HepG2 (cell line): ENCODE results near the gene PLEKHG4B. TPM values are rescaled to one million over a fixed set of nuclear protein-coding genes. Genes with fewer than 3 reads are reported as not detected.

Source experiments
- ATAC-seq: fragments of 200-7000 bp; cut with Tn5 transposase; 3 replicates; pipeline ENCODE4 v1.9.1; 2020; ENCODE audit warnings: mild to moderate bottlenecking, moderate library complexity
- BruUV-seq: library from RNA; stranded (reverse); fragments of 400-500 nt; replicated peaks from 2 replicates; lab custom pipeline; 2021; lab: Mats Ljungman, UMichigan
- CTCF ChIA-PET: fragments of 300-600 bp; formaldehyde crosslinking; extraction: SDS; loops from one replicate; lab custom pipeline; 2021; ENCODE audit warnings: low total read pairs, inconsistent platforms, low intra/inter-chr PET ratio; lab: Yijun Ruan, JAX
- POLR2A ChIA-PET: fragments of 350-600 bp; sonication (Branson Sonifier 250); formaldehyde crosslinking; loops from one replicate; lab custom pipeline; 2020; ENCODE audit warnings: antibody characterized with exemption, inconsistent platforms; lab: Yijun Ruan, JAX
- DNase-seq: peaks from one replicate; pipeline ENCODE4 v3.0.0-alpha.2; 2015; ENCODE audit warnings: low spot score
- FAIRE-seq: peaks from 3 replicates; lab custom pipeline; 2011; peaks lifted over from hg19 to GRCh38; lab: Jason Lieb, UNC
- H2AFZ ChIP-seq: one replicate; pipeline ENCODE4 v1.6.1; 2011; ENCODE audit warnings: low read length, inconsistent platforms
- H3K27ac ChIP-seq: fragments of 300-600 bp; 3 replicates; pipeline ENCODE4 v1.8.0; 2011; ENCODE audit warnings: mixed run types, mild to moderate bottlenecking, mixed read lengths, low read length, inconsistent platforms; ENCODE audit not compliant: insufficient read depth; ENCODE audit errors: extremely low read length
- H3K27me3 ChIP-seq, 2 experiments: fragments of 200-600 bp in 1 of 2; 2 replicates in 1 of 2; 3 replicates in 1 of 2; pipeline versions ENCODE4 v1.6.0 to v1.8.0; 2011; ENCODE audit warnings: low read length in 2 of 2, mild to moderate bottlenecking in 2 of 2, moderate library complexity in 2 of 2, inconsistent platforms in 1 of 2; ENCODE audit not compliant: insufficient read depth in 2 of 2, control insufficient read depth in 1 of 2
- H3K36me3 ChIP-seq, 2 experiments: fragments of 200-600 bp in 1 of 2; replicated peaks in 1 of 2; 2 replicates in 1 of 2; 3 replicates in 1 of 2; pipeline versions ENCODE4 v1.5.1 to v1.8.0; 2011; ENCODE audit warnings: low read length in 2 of 2, inconsistent platforms in 1 of 2; ENCODE audit not compliant: insufficient read depth in 2 of 2, control insufficient read depth in 1 of 2
- H3K4me1 ChIP-seq: 2 replicates; pipeline ENCODE4 v1.5.1; 2012; ENCODE audit warnings: low read length, inconsistent platforms; ENCODE audit not compliant: insufficient read depth
- H3K4me2 ChIP-seq: 2 replicates; pipeline ENCODE4 v1.6.0; 2011; ENCODE audit warnings: low read depth, low read length, inconsistent platforms
- H3K4me3 ChIP-seq, 3 experiments: fragments of 200-600 bp in 1 of 3; sonication (generic), shearing (Covaris generic) in 1 of 3; replicated peaks in 1 of 3; 2 replicates each; pipeline ENCODE4 v1.5.1; 2011 to 2016; ENCODE audit warnings: low read length in 3 of 3, inconsistent platforms in 2 of 3, low read depth in 2 of 3, mild to moderate bottlenecking in 2 of 3, control low read depth in 1 of 3, mixed read lengths in 1 of 3; ENCODE audit not compliant: insufficient read depth in 1 of 3
- H3K79me2 ChIP-seq: one replicate; pipeline ENCODE4 v1.6.1; 2011; ENCODE audit warnings: low read length, inconsistent platforms; ENCODE audit not compliant: insufficient read depth
- H3K9ac ChIP-seq: 2 replicates; pipeline ENCODE4 v1.6.0; 2011; ENCODE audit warnings: mild to moderate bottlenecking, low read depth, low read length, inconsistent platforms; ENCODE audit not compliant: insufficient read depth
- H3K9me3 ChIP-seq: 2 replicates; pipeline ENCODE4 v1.5.1; 2012; ENCODE audit warnings: mild to moderate bottlenecking, low read length
- H4K20me1 ChIP-seq: 2 replicates; pipeline ENCODE4 v1.6.0; 2011; ENCODE audit warnings: inconsistent platforms, mild to moderate bottlenecking, low read length, moderate library complexity; ENCODE audit not compliant: insufficient read depth
- DMAP1 ChIP-seq: IDR thresholded peaks from 2 replicates; pipeline ENCODE4 v1.6.1; 2016
- ELK4 ChIP-seq: sonication (generic); formaldehyde crosslinking; IDR thresholded peaks from 2 replicates; pipeline ENCODE4 v1.9.0; 2021; ENCODE audit warnings: missing genetic modification reagents, borderline replicate concordance
- HMGA1 ChIP-seq: sonication (generic); formaldehyde crosslinking; conservative IDR thresholded peaks from 2 replicates; pipeline ENCODE4 v1.4.0; 2020; ENCODE audit warnings: missing genetic modification reagents
- MAZ ChIP-seq, 2 experiments: sonication (generic) in 1 of 2; formaldehyde crosslinking in 1 of 2; IDR thresholded peaks; 2 replicates each; pipeline versions ENCODE4 v1.5.0 to v1.6.1; 2012 to 2020; ENCODE audit warnings: low read depth in 2 of 2, mild to moderate bottlenecking in 2 of 2, borderline replicate concordance in 1 of 2, improper control_type of control experiment in 1 of 2, low read length in 1 of 2, missing genetic modification reagents in 1 of 2, moderate library complexity in 1 of 2
- NFKBIZ ChIP-seq: IDR thresholded peaks from 2 replicates; pipeline ENCODE4 v1.6.1; 2018; ENCODE audit warnings: missing genetic modification reagents, missing compliant biosample characterization
- NONO ChIP-seq, 2 experiments: fragments of 450-650 bp in 1 of 2; sonication (generic) in 1 of 2; formaldehyde crosslinking in 1 of 2; IDR thresholded peaks in 1 of 2; conservative IDR thresholded peaks in 1 of 2; 2 replicates each; pipeline versions ENCODE4 v1.6.1 to v1.8.0; 2017 to 2022; ENCODE audit warnings: mild to moderate bottlenecking in 1 of 2, missing genetic modification reagents in 1 of 2, moderate library complexity in 1 of 2
- PRDM4 ChIP-seq: sonication (generic); formaldehyde crosslinking; IDR thresholded peaks from 2 replicates; pipeline ENCODE4 v1.9.0; 2021; ENCODE audit warnings: missing genetic modification reagents, borderline replicate concordance
- SIX4 ChIP-seq: sonication (generic); formaldehyde crosslinking; IDR thresholded peaks from 2 replicates; pipeline ENCODE4 v1.4.0; 2020; ENCODE audit warnings: missing genetic modification reagents
- ZBTB14 ChIP-seq: sonication (generic); formaldehyde crosslinking; IDR thresholded peaks from 2 replicates; pipeline ENCODE4 v1.4.0; 2020; ENCODE audit warnings: missing genetic modification reagents
- ZEB1 ChIP-seq: IDR thresholded peaks from 2 replicates; pipeline ENCODE4 v1.6.1; 2012; ENCODE audit warnings: mild to moderate bottlenecking, low read depth, inconsistent platforms; ENCODE audit not compliant: insufficient replicate concordance
- ZIK1 ChIP-seq: sonication (generic); formaldehyde crosslinking; IDR thresholded peaks from 2 replicates; pipeline ENCODE4 v1.5.0; 2020; ENCODE audit warnings: mild to moderate bottlenecking, low read depth, missing genetic modification reagents, borderline replicate concordance
- ZNF12 ChIP-seq: sonication (generic); formaldehyde crosslinking; IDR thresholded peaks from 2 replicates; pipeline ENCODE4 v1.5.0; 2020; ENCODE audit warnings: missing genetic modification reagents
- ZNF143 ChIP-seq: sonication (generic); formaldehyde crosslinking; IDR thresholded peaks from 2 replicates; pipeline ENCODE4 v1.4.0; 2020; ENCODE audit warnings: missing genetic modification reagents
- ZNF235 ChIP-seq: sonication (generic); formaldehyde crosslinking; IDR thresholded peaks from 2 replicates; pipeline ENCODE4 v1.8.1; 2023; ENCODE audit warnings: mild to moderate bottlenecking, missing genetic modification reagents, borderline replicate concordance
- ZNF709 ChIP-seq: sonication (generic); formaldehyde crosslinking; IDR thresholded peaks from 2 replicates; pipeline ENCODE4 v1.5.0; 2020; ENCODE audit warnings: mild to moderate bottlenecking, missing genetic modification reagents
- WGBS: methylation state at CpG from one replicate; pipeline ENCODE4 v1.1.6; 2017; ENCODE audit warnings: low lambda C conversion rate; 5-methylcytosine and 5-hydroxymethylcytosine counted together
- in situ Hi-C: cut with HindIII; loops from 2 replicates; pipeline ENCODE4 v1.10.0; 2017; ENCODE audit warnings: low pct_unique_long_range_greater_than_20kb; ENCODE audit not compliant: extremely low pct_ligation_motif_present
- intact Hi-C: fragments of 100-400 bp; cut with micrococcal nuclease; formaldehyde crosslinking; loops from one replicate; pipeline ENCODE4 v1.10.0; 2022; ENCODE audit not compliant: unreplicated experiment
- polyA plus RNA-seq, 8 experiments: library from polyadenylated mRNA; depleted of rRNA in 3 of 8; stranded (reverse) in 7 of 8; unstranded in 1 of 8; fragments of >200 nt; fragmentation: Illumina TruSeq in 4 of 8; extraction: Trizol in 4 of 8; gene quantifications; 2 replicates each; pipeline versions ENCODE4 v1.2.1 to v1.2.3, GENCODE V29; 2011 to 2016; ENCODE audit warnings: low read depth in 4 of 8, missing spikeins in 1 of 8, mixed read lengths in 1 of 8; ENCODE audit not compliant: insufficient read depth in 1 of 8
- total RNA-seq, 5 experiments: library from RNA; depleted of rRNA; stranded (reverse); fragments of >200 nt; fragmentation: Illumina TruSeq; extraction: Trizol; gene quantifications; 2 replicates each; pipeline ENCODE4 v1.2.3, GENCODE V29; 2016; ENCODE audit warnings: low read depth in 1 of 5

Gene PLEKHG4B
- total and polyA plus RNA-seq, 2 of the 13 experiments (the other 11 are each of a cell fraction or from before 2014, with no cell fraction given): 0.09 TPM; not detected in 1

- TF ChIP-seq HMGA1: no peak
- TF ChIP-seq ZNF235 (CRISPR knock-in tag): no peak
- no peak for TF ChIP-seq DMAP1 (CRISPR knock-in tag)
- no peak for TF ChIP-seq NONO (IDR thresholded peaks at IDR 0.05)
- no peak for TF ChIP-seq NONO (CRISPR knock-in tag; conservative IDR thresholded peaks at IDR 0.05)
- TF ChIP-seq ZNF709: no peak
- TF ChIP-seq ZIK1 (CRISPR knock-in tag): no peak
These were observed 93.4 kb downstream of the PLEKHG4B start (continued) for GRCh38 chr5:185095-186070.

GRCh38 chr5:186091-187041 is 94.4 kb downstream of the PLEKHG4B start:
- DNase-seq (no peak), FAIRE-seq (no peak), ATAC-seq (no peak)
- Histone ChIP-seq H3K27ac (no peak overlapping the region), H3K27me3 (peaks cover 0 to 26% of the 10 kb centered on the region in 2 experiments; a peak in 4 of 5 replicates), H3K4me1 (peaks cover 23% of the 10 kb centered on the region), H2AFZ (no peak overlapping the region), H3K36me3 (no peaks in the 10 kb centered on the region), H4K20me1 (no peaks in the 10 kb centered on the region), H3K9me3 (no peaks in the 10 kb centered on the region), H3K4me2 (no peak overlapping the region), H3K79me2 (no peaks in the 10 kb centered on the region), H3K4me3 (no peak overlapping the region), H3K9ac (no peak overlapping the region)
- POLR2A ChIA-PET: no interaction called here
- in situ Hi-C loops: no loop called here
- intact Hi-C loops: no loop called here
- BruUV-seq: no TSS peak
- 52% methylated on average over 20 of the region's 28 CpGs for WGBS
- CTCF ChIA-PET: no interaction called here
- TF ChIP-seq NFKBIZ (CRISPR knock-in tag) (no peak), ZNF12 (CRISPR knock-in tag) (no peak), SIX4 (CRISPR knock-in tag) (no peak), ZNF143 (CRISPR knock-in tag) (no peak), MAZ (IDR thresholded peaks at IDR 0.05; ENCODE audit: borderline replicate concordance, low read depth, low read length) (no peak), MAZ (CRISPR knock-in tag; IDR thresholded peaks at IDR 0.05; ENCODE audit: low read depth) (no peak), ELK4 (CRISPR knock-in tag) (no peak), ZBTB14 (CRISPR knock-in tag) (no peak), PRDM4 (CRISPR knock-in tag) (no peak), ZEB1 (no peak)
